K562 (cell line): ENCODE measurements around the gene GPER1. TPM values are rescaled to one million over a fixed set of nuclear protein-coding genes. Genes with fewer than 3 reads are reported as not detected.

Experiments
- BDP1 ChIP-seq: IDR thresholded peaks from 3 replicates; pipeline ENCODE4 v1.6.1; 2011; ENCODE audit not compliant: insufficient read length, insufficient read depth
- CHD7 ChIP-seq: fragments of 200-600 bp; sonication (generic); IDR thresholded peaks from one replicate; pipeline ENCODE4 v1.6.1; 2012; ENCODE audit warnings: mild to moderate bottlenecking, low read depth, low read length, inconsistent platforms
- E2F6 ChIP-seq, 2 experiments: IDR thresholded peaks; 2 replicates each; pipeline ENCODE4 v1.6.1; 2011; ENCODE audit warnings: borderline replicate concordance in 1 of 2, control low read depth in 1 of 2, low read depth in 1 of 2, low read length in 1 of 2, mild to moderate bottlenecking in 1 of 2, mixed read lengths in 1 of 2, moderate library complexity in 1 of 2; ENCODE audit not compliant: insufficient read depth in 1 of 2, insufficient read length in 1 of 2, poor library complexity in 1 of 2, severe bottlenecking in 1 of 2; ENCODE audit errors: extremely low read depth in 1 of 2
- MAFK ChIP-seq: IDR thresholded peaks from 2 replicates; pipeline ENCODE4 v1.6.1; 2011; ENCODE audit warnings: low read length, improper control_type of control experiment
- MAZ ChIP-seq, 2 experiments: fragments of 450-650 bp in 1 of 2; sonication (generic) in 1 of 2; formaldehyde crosslinking; IDR thresholded peaks in 1 of 2; conservative IDR thresholded peaks in 1 of 2; 2 replicates each; pipeline versions ENCODE4 v1.4.0 to v1.5.0; 2020; ENCODE audit warnings: mild to moderate bottlenecking in 1 of 2, missing genetic modification reagents in 1 of 2
- NCOA1 ChIP-seq: fragments of 450-650 bp; IDR thresholded peaks from 2 replicates; pipeline ENCODE4 v1.6.1; 2016; ENCODE audit warnings: low read depth
- RBBP5 ChIP-seq: fragments of 200-600 bp; sonication (generic); IDR thresholded peaks from 2 replicates; pipeline ENCODE4 v1.6.1; 2012; ENCODE audit warnings: borderline replicate concordance, mild to moderate bottlenecking, low read length, control low read depth, inconsistent platforms; ENCODE audit not compliant: insufficient read depth, poor library complexity, severe bottlenecking
- RBM15 ChIP-seq: fragments of 200-400 bp; formaldehyde crosslinking; IDR thresholded peaks from 2 replicates; pipeline ENCODE4 v1.6.1; 2018; ENCODE audit warnings: mild to moderate bottlenecking, low read length, moderate library complexity; ENCODE audit not compliant: insufficient read depth
- SMAD4 ChIP-seq: fragments of 250-450 bp; sonication (Bioruptor Pico); conservative IDR thresholded peaks from 2 replicates; pipeline ENCODE4 v1.8.0; 2021; ENCODE audit warnings: inconsistent platforms, mild to moderate bottlenecking, moderate library complexity
- SRSF3 ChIP-seq: fragments of 200-400 bp; formaldehyde crosslinking; IDR thresholded peaks from 2 replicates; pipeline ENCODE4 v1.6.1; 2016; ENCODE audit warnings: mild to moderate bottlenecking, low read length, moderate library complexity; ENCODE audit not compliant: insufficient read depth
- ZKSCAN3 ChIP-seq: fragments of 250-450 bp; sonication (Bioruptor Pico); IDR thresholded peaks from 2 replicates; pipeline ENCODE4 v1.4.0; 2020
- ZNF197 ChIP-seq: fragments of 200-800 bp; sonication (Bioruptor generic); IDR thresholded peaks from 2 replicates; pipeline ENCODE4 v1.6.1; 2016; ENCODE audit warnings: low read depth, missing genetic modification characterization, missing compliant biosample characterization
- ZNF239 ChIP-seq: fragments of 250-450 bp; sonication (Bioruptor Pico); IDR thresholded peaks from 2 replicates; pipeline ENCODE4 v1.4.0; 2020; ENCODE audit warnings: mild to moderate bottlenecking
- ZNF583 ChIP-seq: fragments of 250-450 bp; sonication (Bioruptor Pico); IDR thresholded peaks from 2 replicates; pipeline ENCODE4 v1.4.0; 2020
- polyA plus RNA-seq, 8 experiments: library from polyadenylated mRNA; depleted of rRNA in 4 of 8; stranded (reverse) in 5 of 8; unstranded in 3 of 8; fragments of >200 nt; fragmentation: Nextera tagmentation in 2 of 8; fragmentation: Illumina TruSeq in 1 of 8; extraction: Ambion mirVana in 2 of 8; extraction: Trizol in 1 of 8; gene quantifications; 2 replicates each; pipeline versions ENCODE4 v1.2.1 to v1.2.3, GENCODE V29; 2011 to 2014; ENCODE audit warnings: inconsistent platforms in 1 of 8, missing spikeins in 1 of 8
- total RNA-seq, 7 experiments: library from RNA; depleted of rRNA in 6 of 7; stranded (reverse); fragments of >200 nt in 6 of 7; fragmentation: Illumina TruSeq in 2 of 7; extraction: Trizol in 2 of 7; gene quantifications; 2 replicates each; pipeline versions ENCODE4 v1.2.1 to v1.2.3, GENCODE V29; 2011 to 2021; ENCODE audit warnings: low replicate concordance in 1 of 7

The GPER1 gene
- total and polyA plus RNA-seq, 9 of the 15 experiments (the other 6 are each of a cell fraction or from before 2014, with no cell fraction given) = 0.04 to 0.09 (median 0.08) TPM; not detected in 6

DNA sequence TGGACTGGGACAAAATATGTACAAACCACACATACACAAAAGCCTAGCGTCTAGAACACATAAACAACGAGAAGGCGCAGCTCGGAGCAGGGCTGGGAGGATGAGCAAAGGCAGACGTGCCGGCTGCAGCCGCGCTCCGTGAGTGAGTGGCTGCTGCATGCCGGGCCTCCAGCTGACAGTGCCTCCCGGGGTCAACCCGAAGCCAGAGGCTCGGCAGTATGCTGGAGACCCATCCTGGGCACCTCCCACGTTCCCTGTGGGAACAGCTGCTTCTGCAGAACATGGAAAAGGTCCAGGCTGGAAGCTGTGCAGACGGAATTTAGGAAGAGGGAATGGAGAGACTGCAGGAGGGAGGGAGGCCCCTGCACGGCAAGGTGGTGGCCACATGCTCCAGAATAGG lies 47.1 kb upstream of the GPER1 start (continued):
- TF ChIP-seq MAFK (no peak), E2F6 (IDR thresholded peaks at IDR 0.05; ENCODE audit: borderline replicate concordance in 1 of 2, extremely low read depth in 1 of 2, insufficient read depth in 1 of 2, insufficient read length in 1 of 2, low read depth in 1 of 2, low read length in 1 of 2, poor library complexity in 1 of 2, severe bottlenecking in 1 of 2) (peak in 1 of 2 experiments; percentile 21), ZKSCAN3 (CRISPR knock-in tag) (no peak), SRSF3 (no peak), RBBP5 (peak; percentile 81), BDP1 (no peak), ZNF239 (CRISPR knock-in tag) (no peak), RBM15 (no peak), SMAD4 (CRISPR knock-in tag) (0 out of 2 replicates have a peak, but pooled peaks have one; percentile 17), NCOA1 (no peak), MAZ (CRISPR knock-in tag; conservative IDR thresholded peaks at IDR 0.05 in 1 of 2, IDR thresholded peaks at IDR 0.05 in 1 of 2) (0 out of 4 replicates have a peak, but pooled peaks of 1 of the 2 experiments have one; percentile 29), ZNF197 (no peak), ZNF583 (CRISPR knock-in tag) (0 out of 2 replicates have a peak, but pooled peaks have one; percentile 34), CHD7 (no peak)
